GM21717 (cell line): ENCODE results near the gene TMEM156.

Source experiments
- ATAC-seq: cut with Tn5 transposase; IDR thresholded peaks from one replicate; pipeline ENCODE4 v1.9.1; 2021; ENCODE audit warnings: mild to moderate bottlenecking, moderate library complexity; ENCODE audit not compliant: unreplicated experiment

Gene TMEM156, protein sequence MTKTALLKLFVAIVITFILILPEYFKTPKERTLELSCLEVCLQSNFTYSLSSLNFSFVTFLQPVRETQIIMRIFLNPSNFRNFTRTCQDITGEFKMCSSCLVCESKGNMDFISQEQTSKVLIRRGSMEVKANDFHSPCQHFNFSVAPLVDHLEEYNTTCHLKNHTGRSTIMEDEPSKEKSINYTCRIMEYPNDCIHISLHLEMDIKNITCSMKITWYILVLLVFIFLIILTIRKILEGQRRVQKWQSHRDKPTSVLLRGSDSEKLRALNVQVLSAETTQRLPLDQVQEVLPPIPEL

DNA sequence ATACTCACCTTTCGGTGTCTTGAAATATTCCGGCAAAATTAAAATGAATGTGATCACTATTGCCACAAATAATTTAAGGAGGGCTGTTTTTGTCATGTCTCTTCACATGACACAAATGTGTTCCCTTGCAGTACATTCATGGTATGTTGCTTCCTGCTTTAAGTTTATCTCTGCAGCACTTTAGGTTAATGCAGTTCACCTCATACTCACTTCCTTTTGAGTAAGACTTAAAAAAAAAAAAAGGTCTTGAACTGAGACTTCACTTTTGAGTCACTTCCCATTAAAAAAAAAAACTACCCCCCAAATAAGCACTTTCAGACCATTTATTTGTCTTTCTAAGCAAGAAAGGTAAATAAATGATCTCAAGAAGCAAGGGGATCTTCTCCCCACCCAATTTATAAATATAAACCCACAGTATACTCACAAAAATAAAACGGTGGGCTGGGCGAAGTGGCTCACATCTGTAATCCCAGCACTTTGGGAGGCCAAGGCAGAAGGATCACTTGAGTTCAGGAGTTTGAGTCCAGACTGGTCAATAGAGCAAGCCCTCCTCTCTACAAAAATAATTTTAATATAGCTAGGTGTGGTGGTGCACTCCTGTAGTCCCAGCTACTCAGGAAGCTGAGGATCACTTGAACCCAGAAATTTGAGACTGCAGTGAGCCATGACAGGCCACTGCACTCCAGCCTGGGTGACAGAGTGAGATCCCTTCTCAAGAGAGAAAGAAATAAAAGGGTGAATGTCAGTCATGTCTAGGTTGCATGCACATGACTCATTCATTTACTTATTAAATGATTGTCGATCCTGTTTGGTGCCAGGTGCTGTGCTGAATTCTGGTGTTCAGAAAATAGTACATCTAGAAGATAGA is at the start of gene TMEM156:
Gene TMEM156, minus strand, starts transcription at position 192 of the 868 bp plus-strand sequence. Its CDS starts 96 bp downstream, at position 96.
- peak; percentile 60 for ATAC-seq

DNA sequence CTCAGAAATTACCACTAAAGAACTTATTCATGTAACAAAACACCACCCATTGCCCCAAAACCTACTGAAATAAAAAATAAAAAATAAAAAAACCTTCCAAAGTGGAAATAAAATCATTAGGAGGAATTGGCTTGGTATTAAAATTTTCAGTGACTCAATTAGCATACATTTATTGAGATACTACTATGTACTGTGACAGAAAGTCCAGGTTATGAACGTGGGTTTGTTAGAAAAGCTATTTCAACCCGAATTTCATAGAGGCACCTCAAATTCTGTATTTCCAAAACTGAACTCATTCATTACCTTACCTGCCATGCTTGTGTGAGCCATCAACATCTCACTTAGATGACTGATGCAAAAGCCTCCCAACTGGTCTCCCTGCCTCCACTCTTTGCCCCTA is 46.6 kb upstream of the TMEM156 start:
- ATAC-seq = no peak

DNA sequence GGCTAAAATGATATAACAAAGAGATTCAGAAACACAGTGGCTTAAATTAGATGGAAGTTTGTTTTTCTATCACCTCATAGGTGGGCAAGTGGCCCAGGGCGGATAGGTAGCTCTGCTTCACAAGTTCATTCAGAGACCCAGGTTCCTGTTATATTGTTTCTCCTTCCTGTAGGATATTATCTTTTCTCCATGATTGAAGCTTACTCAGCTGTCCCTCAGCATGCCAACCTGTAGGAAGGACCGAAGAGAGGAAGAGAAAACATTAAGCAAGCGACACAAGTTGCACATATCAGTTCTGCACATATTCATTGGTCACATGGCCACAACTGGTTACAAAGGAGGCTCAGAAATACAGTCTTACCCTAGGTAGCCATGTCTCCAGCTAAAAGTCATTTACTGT is 36.7 kb upstream of the TMEM156 start:
- ATAC-seq = no peak

DNA sequence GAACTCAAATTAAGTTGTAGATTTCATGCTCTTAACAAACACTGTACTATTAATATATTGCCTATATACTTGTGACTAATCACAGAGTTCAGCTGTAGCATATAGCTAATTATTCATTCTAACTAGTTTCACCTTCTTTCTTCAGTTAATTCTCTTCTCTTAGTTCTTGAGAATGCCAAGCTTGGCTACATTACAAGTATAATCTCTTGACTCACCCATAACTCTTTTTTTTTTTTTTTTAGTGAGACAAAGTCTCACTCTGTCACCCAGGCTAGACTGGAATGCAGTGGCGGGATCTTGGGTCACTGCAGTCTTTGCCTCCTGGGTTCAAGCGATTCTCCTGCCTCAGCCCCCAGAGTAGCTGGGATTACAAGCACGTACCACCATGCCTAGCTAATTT is 35.2 kb upstream of the TMEM156 start:
- ATAC-seq = no peak

DNA sequence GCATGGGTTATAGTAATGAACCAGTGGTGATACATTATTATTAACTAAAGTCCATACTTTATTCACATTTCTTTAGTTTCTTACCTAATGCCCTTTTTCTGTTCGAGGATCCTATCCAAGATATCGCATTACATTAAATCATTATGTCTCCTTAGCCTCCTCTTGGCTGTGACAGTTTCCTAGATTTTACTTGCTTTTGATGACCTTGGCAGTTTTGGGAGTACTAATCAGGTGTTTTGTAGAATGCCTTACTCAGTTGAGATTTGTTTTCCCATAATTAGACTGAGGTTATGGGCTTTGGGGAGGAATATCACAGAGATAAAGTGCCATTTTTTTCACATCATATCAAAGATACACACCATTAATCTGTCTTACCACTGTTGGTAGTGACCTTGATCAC is 34.8 kb upstream of the TMEM156 start:
- ATAC-seq = no peak

DNA sequence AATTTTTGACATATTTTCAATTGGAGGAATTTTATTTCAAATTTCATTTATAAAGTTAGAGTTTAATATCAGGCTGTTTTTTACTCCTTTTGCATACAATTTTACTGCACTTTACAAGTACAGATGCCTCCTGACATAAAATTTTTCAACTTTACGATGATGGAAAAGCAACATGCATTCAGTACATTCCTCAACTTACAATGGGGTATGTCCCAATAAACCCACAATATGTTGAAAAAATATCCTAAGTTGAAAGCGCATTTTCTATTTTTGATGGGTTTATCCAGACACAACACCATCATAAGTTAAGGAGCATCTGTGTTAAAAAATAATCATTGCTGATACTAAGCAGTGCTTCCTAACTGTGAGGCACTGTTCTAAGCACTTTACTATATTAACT is 34.2 kb upstream of the TMEM156 start:
- no peak for ATAC-seq

DNA sequence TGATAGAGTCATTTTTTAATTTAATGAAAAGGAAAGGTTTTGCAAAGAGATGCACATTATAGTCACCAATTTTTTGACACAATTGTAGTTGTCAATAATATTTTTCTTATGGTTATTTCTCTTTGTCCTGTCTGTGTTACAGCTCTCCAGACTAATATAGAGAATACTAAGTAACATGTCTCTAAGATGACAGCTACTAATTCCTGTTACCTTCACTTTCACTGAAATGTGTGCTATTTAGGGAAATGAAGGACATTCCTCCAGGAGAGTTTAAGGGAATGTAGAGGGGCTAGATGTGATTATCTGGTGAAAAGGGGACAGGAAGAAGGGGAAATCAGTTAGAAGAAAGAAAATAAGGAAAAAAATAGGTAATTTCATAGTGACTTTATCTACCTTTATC is 31.2 kb upstream of the TMEM156 start:
- ATAC-seq = no peak

DNA sequence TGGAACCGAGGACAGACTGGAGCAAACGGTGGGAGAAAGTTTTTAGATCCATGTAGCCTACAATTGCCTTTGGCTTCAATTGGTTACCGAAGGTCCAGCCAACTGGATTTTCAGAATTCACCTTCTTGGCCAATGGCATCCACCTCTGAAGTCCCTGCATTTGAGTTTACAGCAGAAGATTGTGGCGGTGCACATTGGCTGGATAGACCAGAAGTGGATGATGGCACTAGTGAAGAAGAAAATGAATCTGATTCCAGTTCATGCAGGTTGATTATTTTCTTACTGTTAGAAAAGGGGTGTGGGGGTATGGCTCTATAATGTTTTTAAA is 30.5 kb upstream of the TMEM156 start:
- no peak for ATAC-seq

DNA sequence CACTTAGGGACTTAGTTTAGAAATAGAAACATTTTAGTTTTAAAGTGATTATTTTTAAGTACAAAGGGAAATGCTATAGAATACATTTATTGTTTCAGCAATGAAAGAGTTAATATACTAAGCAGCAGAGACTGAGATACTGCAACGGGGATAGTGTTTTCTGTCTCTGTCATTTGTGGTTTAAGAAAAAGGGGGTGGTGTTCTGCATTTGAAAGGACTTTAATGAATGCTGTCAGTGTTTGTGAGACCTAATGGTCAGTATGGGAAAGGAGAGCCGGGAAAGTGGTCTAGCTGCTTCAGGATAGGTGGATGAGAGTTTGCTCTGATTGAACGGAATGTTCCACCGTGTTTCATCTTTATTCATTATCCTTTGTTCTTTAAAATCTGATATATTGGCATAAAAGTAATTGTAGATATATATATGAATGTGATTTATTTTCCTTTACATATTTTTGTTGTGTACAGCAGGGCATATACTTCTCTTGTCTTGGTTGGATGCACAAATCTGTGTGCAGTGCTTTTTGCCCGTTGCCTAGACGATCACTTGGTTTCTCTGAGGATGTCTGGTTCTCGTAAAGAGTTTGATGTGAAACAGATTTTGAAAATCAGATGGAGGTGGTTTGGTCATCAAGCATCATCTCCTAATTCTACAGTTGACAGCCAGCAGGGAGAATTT is 30.0 kb upstream of the TMEM156 start, which contains the start of gene KLHL5:
Gene KLHL5, plus strand, starts transcription at position 139 of the 676 bp plus-strand sequence. Its CDS starts 421 bp downstream, at position 560.
- no peak for ATAC-seq

DNA sequence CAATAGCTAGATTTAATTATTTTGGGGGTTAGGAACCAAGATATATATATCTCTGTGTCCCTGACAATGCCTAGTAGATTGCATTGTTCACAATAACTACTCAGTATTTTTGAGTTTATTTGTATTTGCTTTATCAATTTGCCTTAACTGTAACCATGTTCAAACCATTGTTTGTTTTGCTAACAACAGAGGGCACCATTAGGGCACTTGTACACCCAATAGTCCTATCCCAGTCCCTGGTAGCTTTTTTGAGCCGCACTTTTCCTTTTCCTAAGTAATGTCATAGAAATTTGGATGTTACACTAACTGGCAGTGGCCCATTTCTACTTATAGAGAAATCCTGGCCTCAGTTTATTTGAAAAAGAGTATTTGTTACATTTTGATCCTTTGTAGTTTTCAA is 29.2 kb upstream of the TMEM156 start:
- no peak for ATAC-seq

DNA sequence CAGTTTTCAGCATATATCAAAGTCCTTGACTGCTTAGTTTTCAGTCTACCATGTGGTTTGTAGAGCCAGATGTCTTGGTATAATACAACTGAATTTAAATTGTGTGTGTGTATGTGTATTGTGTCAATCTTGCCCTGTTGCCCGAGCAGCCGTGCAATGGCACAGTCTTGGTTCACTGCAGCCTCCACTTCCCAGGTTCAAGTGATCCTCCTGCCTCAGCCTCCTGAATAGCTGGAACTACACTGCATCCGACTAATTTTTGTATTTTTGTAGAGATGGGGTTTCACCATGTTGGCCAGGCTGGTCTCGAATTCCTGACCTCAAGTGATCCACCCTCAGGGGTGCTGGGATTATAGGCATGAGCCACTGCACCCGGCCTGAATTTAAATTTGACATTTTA is 23.8 kb upstream of the TMEM156 start:
- ATAC-seq = no peak

DNA sequence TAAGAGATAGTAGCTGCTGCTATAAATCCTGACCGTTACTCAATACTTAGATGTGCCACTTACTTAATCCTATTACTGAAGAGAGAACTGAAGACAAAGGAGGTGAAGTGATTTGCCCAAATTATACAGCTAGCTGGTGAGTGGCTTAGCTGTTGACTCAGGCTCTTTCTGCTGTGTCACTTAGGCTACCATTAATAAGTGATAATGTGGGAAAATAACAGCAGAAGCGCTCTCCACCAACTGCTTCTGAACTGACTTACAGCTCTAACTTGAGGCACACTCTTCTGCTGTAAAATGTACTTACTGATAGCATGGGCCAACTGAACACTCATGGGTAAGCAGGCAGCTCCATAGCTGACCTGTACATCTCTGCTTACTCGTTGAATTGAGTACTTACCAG is 22.3 kb upstream of the TMEM156 start:
- ATAC-seq = no peak

DNA sequence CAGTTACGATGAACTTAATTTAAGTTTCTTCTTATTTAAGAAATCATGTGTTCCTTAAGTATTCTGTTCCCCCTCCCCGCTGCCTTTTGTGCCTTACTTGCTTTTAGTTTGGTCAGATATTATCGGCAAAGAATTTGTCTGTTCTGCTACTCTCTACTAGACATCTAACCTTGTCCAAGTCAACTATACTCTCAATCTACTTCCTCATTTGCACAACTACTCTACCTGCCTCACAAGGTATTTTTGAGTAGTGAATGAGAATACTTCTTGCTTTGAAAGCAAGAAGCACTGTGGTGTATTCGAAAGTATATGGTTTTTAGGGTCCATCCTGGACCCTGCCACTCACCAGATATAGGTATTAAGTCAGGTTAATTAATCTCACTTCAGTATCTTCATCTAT is 21.8 kb upstream of the TMEM156 start:
- no peak for ATAC-seq

DNA sequence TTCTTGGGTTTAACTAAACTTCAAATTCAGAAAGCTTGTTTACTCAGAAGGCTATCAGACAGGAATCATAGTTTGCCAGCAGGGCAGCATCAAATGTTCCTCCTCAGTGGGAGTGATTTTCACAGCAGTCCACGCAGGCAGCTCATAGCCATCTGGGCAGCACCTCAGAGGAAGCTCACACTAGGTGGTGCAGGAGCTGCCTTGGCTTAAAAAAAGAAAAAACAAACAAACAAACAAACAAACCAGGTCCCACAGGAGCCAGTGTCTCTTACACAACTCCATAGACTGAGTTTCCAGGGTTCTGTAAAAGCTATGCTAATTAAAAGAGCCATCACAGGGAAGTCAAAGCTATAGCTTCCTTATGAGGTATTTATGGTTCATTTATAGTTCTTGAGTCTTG is 19.3 kb upstream of the TMEM156 start:
- ATAC-seq = no peak

DNA sequence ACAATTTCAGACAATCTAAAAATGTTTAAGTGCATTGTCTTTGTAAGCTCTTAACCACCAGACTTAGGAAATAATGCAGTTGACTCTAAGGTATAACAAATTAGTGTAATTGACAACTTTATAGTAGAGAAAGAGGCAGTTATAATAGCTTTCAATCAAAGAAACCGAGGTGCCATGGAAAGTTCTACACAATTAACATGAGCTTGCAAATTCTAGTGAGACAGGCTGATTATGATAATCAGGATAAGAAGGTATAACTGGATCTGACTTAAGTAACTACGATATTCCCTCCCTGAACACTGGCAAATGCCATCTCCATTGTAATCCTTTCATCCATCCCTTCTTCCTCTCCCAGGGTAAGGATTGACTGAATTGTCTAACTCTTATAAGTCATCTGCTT is 18.4 kb upstream of the TMEM156 start:
- no peak for ATAC-seq

DNA sequence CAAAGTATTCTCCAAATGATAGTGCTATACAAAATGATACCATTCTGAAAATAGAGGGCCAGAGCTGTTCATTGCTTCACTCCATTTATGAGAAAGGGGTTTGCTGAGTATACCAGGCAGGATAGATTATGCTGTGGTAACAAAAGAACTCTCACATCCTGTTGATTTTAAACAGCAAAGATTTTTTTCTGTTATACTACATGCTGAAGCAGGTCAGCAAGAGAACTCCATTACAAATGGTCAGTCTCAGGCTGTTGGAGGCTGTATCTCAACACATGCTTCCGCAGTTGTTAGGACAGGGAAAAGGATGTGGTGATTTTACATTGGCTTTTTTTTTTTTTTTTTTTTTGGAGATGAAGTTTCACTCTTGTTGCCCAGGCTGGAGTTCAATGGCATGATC is 16.1 kb upstream of the TMEM156 start:
- no peak for ATAC-seq

DNA sequence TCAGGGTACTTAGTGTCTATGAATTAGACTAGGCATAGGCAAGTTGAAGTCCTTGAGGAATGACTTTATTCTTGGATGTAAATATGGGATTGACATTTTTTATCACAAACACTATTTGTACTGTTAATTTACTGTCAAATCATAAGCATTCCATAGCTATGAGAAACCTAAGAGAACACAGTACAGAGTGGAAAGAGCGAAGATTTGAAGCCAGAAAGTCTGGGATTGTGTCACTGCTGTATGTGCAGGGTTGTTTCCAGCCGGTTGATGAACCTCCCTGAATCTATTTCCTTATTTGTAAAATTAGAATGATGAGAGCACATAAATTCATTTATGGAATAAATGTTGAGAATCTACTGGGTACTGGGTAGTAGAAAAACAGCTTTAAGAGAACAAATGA is 15.5 kb upstream of the TMEM156 start:
- ATAC-seq = no peak

DNA sequence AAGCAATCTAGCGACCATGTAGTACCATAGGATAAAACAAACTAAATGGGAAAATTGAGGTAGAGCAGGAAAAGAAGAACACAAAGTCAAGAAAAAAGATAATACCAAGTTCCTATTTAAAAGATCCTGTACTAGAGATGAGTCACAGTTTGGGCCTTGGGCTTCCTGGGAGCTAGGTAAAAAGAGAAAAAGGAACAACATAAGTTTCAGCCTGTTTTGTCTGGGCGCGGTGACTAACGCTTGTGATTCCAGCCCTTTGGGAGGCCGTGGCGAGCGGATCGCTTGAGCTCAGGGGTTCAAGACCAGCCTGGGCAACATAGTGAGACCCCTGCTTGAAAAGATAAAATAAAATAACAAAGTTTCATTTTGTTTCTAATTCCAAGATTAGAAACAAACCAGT is 14.0 kb upstream of the TMEM156 start:
- ATAC-seq = no peak

DNA sequence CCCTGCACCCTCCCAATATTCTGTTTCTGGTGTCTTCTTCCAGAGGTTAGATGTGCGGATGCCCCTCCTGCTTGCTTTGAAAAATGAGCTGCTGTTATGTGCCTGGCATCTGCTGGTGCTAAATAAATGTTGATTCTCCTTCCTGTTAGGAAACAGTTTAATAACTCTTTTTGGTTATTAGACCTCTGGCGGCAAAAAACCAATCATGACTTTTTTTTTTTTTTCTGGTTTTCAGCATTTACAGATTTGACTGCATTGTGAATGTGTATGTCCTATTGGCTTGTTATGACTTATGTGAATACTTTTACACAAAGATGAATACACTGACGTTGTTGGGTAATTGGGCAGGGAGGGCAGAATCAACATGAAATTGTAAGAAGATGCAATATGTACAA is 13.6 kb upstream of the TMEM156 start:
- ATAC-seq = no peak

DNA sequence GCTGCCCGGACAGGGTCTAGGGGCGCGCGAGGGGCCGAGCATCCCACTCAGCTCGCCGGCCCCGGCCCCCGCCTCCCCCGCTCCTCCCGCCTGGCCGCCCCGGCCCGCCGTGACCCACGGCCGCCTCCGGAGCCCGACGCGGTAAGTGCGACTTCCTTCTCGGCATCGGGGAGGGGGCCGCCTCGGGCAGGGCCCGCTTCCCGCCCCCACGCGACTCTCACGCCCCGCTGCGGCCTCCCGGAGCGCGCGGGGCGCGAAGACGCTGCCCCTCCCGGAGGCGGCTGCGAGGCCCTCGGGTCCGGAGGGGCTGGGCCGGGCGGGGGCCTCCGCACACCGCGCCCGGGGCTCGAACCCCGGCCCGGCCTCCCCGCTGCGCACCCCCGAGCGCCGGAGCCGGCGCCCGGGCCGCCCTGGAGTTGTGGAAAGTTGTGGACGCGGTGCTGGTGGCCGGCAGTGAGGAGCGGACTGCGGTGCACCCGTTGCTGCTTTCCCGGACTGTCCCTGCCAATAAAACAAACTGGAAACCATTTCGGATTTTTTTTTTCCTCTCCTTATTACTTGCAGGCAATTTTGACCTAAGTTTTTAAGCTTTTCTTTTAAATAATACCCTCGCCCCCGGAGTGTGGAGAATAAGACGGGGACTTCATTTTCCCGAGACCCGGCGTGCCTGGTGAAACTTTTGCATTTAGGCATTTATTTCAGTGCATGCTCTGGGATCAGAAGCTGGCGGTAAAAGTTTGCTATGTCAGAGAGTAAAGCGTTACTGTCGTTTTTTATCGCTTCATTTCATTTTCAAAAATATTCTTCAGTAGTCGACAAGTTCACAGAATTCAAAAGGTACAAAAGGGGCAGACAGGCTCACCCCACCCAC is 13.0 kb upstream of the TMEM156 start:
- ATAC-seq = peak; percentile 20
